ENCODE results near the gene SLC7A8.
"Not testable (repeated sequence)": the region's sequence is repeated elsewhere in the genome, so short reads cannot be mapped to it uniquely, and the experiment has no call there.

Gene SLC7A8

DNA sequence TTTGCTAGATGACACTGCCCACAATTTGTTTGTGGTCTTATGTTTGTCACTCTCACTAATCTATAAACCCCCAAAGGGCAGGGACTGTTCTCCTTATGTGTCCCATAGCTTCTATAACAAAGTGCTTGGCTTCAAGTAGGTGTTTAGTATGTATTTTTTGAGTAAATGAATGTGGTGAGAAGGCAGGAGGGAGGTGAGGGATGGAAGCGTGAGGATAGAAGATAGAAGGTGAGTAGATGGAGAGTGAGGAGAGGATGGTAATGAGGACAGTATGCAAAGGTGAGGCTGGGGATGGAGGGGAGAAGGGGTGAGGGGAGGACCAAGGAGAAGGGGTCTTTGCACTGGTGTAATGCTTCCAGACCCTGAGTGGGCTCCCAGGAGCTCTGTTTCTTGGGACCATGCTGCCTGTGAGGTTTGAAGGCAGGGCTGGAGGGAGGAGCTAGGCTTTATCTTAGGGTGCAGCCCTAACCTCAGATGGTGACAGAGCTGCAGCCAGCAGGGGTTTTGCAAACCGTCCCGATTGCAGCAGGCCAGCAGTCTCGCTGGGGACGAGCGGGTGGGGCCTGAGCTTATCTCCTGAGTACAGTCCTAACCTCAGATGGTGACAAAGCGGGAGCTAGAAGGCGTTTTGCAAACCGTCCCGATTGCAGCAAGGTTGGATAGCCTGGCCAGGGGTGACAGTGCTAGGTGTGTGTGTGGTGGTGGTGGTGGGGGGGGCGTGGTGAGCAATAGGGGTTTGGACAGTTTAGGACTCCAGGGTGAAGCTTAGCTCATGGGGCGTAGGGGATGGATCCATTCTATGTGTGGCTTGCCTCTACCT is 70.9 kb downstream of the SLC7A8 start:
- peak; percentile 31 for DNase-seq

DNA sequence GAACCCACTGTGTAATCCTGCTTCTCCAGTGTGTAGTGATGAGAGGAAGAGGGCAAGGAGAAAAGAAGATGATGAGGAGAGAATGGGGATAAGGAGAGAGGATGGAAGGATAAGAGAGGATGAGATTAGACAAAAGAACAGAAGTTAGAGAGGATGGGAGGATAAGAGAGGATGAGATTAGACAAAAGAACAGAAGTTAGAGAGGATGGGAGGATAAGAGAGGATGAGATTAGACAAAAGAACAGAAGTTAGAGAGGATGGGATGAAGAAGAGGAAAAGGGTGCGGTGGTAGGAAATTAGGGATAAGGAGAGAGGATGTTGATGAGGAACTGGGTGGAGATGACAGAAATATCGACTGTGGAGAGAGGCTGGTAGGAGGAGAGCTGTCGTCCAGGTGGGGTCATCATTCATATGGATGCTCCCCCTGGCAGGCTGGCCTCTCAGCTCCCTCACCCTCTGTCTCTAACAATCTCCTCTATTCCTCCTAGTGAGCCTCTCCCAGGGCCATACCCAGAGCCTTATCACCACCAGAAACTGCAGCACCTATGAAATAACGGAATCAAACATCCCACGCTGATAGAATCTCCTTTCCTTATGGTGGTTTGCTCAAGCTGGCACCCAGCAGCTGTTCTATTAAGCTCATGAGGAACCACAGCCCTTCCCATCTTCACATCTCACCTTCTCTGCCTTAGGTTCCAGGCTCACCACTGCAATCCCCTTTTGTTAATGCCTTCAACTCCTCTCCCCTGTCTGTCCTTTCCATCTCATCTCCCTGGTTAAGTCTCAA is 72.7 kb downstream of the SLC7A8 start:
- DNase-seq: no peak

DNA sequence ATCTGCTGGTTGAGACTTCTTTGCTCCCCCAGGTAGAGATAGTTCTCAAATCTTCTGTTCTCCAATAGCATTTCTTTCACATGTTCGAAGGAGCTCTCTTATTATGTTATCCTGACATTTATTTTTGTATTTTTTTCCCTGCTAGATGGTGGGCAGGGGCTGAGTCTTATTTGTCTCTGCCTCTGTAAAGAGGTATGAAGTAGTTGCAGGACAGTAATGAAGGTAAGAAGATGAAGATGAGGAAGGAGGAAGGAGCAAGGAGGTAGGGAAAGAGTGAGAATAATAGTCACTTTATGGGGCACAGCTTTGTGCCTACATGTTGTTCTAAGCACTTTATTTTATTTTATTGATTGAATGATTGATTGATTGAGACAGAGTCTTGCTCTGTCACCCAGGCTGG is 73.7 kb downstream of the SLC7A8 start:
- no peak for DNase-seq

DNA sequence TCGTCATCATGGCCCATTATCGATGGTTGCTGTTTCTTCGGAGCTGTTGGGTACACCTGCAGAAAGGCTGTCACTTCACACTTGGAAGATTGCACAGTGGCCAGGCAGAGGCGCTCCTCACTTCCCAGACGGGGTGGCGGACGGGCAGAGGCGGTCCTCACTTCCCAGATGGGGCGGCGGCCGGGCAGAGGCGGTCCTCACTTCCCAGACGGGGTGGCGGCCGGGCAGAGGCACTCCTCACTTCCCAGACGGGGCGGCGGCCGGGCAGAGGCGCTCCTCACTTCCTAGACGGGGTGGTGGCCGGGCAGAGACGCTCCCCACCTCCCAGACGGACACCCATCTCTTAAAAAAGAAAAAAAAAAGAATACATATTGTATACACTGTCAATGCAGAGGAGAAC is 75.3 kb downstream of the SLC7A8 start:
- not testable (repeated sequence) for DNase-seq

DNA sequence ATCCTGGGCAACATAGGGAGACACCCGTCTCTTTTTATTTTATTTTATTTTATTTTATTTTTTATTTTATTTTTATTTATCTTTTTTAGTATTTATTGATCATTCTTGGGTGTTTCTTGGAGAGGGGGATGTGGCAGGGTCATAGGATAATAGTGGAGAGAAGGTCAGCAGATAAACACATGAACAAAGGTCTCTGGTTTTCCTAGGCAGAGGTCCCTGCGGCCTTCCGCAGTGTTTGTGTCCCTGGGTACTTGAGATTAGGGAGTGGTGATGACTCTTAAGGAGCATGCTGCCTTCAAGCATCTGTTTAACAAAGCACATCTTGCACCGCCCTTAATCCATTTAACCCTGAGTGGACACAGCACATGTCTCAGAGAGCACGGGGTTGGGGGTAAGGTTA is 75.8 kb downstream of the SLC7A8 start:
- not testable (repeated sequence) for DNase-seq

DNA sequence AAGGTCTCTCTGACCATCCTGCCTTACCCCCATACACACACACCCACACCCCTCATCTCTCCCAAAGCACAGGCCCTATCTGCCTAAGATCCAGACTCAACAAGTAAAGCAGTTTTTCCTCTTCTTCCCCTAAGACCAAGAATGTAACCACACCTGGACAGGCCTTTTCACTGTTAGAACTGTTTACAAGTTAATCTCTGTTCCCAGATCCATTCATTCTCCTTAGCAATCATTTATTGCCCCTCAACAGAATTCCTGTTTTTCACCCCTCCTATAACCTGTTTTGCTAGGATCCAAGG is 76.8 kb downstream of the SLC7A8 start:
- no peak for DNase-seq

DNA sequence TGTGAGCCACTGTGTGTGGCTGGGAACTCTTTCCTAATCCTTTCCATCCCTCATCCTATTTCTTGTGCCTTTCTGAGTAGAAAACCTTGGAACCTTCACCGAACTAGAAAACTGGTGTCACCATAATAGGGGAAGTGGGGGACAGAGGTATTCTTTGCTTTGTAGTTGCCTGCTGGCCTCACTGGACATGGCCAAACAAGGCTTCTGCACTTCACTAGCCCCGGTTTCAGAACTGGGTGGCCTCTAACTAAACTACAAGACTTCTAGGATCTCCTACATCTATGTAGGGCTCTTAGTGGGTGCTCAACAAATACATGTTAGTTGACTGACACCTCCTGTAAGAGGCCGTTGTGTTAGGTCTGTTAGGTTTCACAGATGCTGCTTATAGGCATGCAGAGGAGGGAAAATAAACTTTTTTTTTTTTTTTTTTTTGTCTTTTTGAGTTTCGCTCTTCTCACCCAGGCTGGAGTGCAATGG is 78.1 kb downstream of the SLC7A8 start:
- DNase-seq: no peak

DNA sequence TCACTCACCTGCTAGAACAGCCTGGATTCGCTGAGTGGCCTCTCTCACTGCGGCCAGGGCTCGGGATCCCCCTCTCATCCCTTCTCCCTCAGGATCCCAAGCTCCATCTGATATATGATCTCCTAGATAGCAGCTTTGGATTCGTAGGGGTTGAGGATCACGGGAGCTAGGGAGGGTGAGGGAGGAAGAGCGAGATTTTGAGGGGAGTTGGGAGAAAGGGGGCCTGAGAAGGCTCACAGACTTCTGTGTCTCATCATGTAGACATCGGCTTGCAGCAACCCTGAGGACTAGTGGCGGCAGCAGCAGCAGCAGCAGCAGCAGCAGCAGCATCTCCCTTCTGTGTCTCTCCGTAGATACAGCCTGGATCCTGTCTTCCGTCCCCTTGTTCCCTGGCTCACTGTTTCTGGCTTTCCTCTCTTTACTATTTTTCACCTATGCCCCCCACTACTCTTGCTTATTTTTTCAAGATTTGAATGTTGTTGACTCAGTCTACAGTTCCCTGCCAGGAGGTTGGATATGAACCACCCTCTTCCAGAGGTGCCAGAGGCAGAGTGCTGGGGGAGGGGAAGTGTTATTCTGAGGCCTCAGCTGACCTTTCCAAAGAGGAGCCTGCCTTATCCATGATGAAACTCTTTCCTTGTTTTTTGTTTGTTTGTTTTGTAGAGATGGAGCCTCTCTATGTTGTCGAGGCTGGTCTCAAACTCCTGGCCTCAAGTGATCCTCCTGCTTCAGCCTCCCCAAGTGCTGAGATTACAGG is 78.7 kb downstream of the SLC7A8 start, which contains the start of gene CIROP:
TSS of gene CIROP (minus strand) at position 399 of the 757 bp plus-strand sequence. CDS start at position 330, 69 bp downstream.
- no peak for DNase-seq

DNA sequence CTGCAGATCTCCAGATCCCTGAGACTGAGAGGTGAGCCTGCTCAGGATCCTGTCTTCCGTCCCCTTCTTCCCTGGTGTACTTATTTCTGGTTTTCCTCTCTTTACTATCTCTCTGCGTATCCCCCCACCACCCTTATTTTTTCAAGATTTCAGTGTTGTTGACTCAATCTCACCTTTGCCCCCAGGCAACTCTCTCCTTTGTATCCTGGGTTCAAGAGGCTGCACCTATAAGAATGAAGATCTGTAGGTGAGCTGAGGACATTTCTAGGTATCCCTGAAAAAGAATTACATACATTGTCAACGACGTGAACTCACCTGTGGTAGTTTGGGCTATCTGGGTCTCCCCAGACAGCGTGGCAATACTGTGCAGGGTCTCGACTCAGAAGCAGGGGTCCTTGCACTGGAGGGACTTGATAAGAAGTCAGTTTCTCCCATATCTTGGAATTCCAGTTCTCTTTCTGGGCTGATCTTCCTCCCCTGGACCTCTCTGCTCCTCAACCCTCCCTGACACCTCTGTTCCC is 79.3 kb downstream of the SLC7A8 start:
- no peak for DNase-seq

DNA sequence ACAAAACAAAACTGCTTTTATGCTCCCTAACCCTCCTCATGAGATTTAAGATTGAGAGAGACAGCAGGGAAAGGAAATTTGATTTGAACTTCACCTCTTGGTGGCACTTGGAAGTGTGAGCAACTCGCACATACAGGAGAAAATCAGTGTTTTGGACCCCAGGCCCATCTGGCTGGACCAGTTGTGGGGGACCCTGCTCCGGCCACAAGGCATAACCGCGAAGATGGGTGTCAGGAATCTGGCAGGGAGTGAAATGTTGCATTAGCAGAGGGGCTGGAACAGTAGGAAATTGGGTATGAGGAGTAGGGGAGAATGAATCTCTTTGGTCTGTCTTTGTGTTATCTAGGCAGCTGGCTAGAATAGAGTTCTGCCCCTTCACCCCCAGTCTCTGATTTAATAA is 79.9 kb downstream of the SLC7A8 start:
- no peak for DNase-seq

DNA sequence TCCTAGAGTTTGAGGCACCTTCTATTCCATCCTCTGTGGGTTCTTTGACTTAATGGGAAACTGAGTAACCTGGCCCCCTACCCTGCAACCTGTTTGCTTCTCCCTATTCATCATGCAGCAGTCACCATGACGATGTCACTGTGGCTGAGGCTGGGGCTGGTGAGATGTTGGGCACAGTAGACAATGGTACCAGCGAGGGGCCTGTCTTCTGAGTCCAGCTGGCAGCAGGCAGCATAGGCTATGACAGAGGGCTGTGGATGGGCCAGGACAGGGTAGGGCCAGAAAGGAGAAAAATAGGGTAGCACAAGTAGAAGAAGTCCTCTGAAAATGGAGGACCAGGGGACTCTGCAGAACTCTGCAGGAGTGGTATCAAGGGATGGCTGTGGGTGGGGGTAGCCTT is 80.7 kb downstream of the SLC7A8 start:
- no peak for DNase-seq

DNA sequence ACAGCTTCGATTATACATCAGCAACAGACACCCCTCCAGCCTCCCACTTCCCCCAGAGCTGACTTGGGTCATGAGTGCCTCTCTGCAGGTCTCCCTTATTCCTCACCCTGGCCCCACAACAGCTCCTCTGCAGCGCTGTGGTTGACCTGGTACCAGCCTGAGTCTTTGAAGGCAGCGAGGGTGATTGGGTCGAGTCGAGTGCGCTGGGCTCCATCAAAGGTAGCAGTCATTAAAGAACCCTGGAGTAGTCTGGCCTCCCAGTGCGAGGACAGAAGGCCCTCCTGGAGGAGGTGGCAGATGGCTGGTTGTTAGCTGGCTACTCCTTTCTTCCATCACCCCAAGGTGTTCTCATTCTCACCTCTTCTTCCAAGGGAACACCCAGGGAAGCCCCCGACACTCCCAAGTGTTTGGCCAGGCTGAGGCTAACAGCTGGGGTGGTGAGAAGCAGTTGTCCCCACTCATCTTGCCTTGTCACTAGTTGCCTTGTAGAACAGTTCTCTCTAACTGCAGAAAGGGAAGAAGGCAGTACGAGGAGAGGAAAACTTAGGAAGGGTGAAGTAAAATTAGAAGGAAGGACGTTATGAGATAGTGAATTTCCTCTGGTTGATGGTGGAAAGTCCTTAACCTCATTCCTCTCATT is 81.4 kb downstream of the SLC7A8 start:
- no peak for DNase-seq

DNA sequence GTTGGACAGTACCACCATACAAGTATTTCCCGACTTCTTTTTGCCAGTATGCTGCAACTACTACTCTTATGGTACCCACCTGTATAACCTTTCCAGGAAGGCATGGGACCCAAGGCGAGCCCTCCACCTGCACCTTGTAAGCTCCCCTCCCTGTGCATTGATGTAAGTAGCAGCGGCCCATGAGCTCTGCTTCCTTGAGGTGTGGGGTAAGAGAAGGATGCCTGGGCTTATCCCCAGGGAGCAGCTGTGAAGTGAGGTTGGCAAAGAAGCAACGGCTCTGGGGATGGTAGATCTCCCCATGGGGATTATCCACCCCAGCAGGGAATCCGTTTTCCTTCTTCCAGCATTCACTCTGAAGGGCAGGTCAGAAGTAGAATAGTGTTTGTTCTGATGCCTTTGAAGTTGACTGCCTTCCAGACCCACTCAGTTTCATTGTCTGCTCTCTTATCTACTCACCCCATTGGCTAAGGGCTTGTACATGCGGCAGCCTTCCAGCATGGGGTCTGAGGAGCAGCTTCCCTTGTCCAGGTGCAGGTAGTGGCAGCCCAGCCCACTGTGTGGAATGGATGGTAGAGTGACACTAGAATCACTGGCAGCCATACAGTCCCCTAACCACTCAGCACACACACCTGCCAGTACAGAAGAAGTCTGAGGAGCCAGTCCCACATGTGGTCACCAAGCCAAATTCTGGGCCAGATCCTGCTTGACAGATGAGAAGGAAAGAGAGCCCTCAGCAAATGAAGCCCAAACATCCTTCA is 82.1 kb downstream of the SLC7A8 start:
- DNase-seq: no peak

DNA sequence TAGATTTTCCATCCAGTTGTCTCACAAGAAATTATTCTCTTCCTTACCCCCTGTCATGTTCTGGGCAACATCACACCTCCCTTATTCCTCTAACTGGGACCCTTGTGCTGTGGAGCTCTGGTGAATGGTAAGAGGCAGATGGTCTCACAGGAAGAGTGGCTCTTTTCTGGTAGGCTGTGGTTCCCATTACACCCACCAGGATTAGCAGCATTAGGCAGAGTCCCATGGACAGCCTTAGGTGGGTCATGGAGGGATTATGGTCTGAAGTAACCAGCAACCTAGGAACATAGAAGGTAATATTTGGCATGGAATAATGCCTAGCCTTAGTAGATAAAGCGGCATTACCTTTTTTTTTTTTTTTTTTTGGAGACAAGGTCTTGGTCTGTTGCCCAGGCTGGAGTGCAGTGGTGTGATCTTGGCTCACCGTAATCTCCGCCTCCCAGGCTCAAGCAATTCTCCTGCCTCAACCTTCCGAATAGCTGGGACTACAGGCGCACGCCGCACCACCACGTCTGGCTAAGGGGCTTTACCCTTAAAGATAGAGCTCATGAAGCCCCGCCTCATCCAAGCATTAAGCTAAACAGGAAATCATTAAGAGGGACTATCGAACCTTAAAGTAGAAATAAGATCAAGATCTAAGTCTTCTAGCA is 84.1 kb downstream of the SLC7A8 start:
- no peak for DNase-seq

DNA sequence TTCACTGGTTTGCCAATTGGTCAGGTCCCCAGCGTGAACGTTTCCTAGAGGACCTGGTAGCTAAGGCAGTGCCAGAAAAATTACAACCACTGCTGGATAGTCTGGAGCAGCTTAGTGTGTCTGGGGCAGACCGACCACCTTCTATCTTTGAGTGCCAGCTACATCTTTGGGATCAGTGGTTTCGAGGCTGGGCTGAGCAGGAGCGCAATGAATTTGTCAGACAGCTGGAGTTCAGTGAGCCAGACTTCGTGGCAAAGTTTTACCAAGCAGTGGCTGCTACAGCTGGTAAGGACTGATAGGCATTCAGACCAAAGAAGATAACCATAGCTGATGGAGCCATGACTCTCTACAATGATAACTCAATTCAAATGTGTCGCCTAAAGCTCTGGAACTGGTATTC is 85.7 kb downstream of the SLC7A8 start:
- DNase-seq: no peak

DNA sequence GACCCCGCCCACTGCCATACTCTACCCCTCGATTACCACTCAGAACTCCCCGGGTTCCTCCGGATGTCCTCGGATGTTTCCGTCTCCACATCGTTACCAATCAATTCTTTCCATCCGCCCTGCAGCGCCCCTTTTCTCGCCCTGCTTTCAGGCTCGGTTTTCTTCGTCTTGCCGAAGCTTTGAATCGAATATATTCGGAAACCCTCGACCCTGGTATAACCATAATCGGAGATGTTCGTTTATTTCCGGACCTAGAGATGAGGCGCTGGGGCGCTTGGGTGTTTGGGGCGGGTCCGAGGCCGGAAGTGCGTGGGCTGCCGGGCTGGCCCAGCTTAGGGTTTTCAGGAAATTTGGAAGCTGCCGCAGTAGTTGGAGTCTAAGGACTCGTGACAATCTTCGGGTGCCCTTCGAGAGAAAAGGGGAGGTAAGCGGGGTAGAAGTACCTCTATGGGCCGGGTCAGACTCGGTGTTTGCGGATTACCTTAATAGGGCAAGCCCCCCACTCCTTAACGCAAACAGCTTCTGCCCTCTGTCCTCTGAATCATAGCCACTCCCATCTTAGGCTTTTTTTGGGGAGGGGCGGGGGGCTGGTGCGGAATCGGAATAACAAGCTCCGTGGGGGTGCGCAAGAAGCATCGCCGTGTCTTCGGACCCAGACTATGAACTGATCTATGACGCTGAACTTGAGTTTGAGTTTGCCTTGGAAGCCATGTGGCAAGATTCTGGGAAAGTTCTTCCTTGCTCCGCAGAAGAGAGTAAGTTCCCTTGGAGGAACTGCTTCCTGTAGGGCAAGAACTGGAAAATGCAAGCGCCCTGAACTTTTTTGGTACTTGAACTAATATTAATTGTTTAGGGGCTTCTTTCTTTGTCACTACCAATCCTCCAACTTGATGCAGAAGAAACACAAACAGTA is 88.0 kb downstream of the SLC7A8 start, which contains the start of gene C14orf119:
TSS of gene C14orf119 (plus strand) at position 310 of the 913 bp plus-strand sequence. CDS start 2,154 bp downstream, outside the sequence.
- peak; percentile 99 for DNase-seq

DNA sequence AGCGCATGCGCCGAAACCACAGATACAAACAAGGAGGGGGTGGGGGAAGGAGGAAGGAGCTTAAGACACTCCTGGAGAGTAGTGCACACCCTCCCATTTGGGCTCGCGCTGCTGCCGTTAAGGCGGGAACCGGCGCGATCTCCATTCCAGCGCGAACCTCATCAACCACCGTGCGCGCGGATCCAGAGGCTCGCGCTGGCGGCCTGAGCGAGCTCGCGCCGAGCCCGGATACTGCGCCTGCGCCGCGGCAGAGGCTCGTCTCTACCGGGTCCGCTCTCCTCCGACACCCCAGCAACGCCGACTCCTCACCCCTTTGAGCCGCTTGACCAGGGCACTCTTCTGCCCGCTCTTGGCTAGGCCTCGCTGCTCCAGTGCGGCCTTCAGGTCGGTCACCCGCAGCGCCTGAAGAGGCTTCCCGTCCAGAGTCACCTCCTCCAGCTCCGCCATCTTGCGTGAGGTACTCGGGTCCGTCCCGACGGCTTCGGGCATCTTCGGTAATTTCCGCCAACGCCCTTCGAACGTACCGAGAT is 88.7 kb downstream of the SLC7A8 start, which contains the start of gene ACIN1:
TSS of gene ACIN1 (minus strand) at position 471 of the 530 bp plus-strand sequence. CDS start at position 447, 24 bp downstream.
- no peak for DNase-seq

DNA sequence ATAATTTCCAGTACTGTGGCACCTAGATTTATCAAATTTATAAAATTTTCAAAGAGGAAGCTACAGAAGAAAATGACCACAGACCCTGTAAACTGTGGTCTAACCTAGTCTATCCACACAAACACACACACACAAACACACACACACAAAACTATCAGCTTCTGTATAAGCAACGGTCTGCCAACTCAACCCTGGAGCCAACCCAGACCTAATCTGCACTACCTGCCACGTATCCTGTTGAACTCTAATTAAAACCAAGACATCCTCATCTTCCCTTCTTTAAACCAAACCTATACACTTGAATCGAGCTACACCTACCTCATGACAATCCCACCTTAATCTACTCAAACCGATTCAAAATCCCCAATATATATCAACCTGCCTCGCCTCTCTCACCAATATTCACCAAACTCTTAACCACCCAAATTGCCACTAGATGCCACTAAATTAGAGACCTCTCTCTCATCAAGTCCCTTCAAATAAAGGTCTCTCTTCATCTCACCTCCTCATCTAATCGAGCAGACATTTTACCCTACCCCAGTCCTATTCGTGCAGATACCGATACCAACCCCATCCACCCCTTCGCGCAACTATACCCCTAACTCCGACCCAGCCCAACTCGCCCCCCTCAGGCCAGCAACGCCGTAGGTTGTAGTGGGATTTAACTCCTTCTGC is 89.3 kb downstream of the SLC7A8 start:
- peak; percentile 84 for DNase-seq

DNA sequence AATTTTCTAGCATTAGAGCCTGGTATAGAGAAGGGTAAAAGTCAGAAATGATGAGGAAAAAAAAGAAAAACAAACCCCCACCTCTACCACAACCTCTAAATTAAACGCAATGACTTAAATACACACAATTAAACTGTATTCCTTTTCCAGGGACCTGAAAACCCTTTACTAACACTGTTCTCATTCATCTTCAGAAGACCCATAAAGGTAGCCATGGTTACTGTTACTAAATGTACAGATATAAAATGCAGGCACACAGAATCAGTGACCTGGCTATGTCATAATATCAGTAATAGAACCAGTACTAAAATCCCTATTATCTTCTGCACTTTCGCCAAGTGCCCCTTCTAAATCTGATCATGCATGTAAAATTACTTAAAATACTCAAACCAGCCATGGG is 89.9 kb downstream of the SLC7A8 start:
- DNase-seq: no peak

Measured in CD4-positive, alpha-beta T cell treated with Interferon gamma for 1 hour (primary cell).